Neutrophil (primary cell): ENCODE results near the gene POLR3B.

ENCODE experiments used
- H3K27ac ChIP-seq: fragments of 200-600 bp; sonication (generic); 2 replicates; pipeline ENCODE4 v1.5.1; 2016; ENCODE audit warnings: mild to moderate bottlenecking, moderate library complexity
- H3K27me3 ChIP-seq: fragments of 200-600 bp; sonication (generic); 2 replicates; pipeline ENCODE4 v1.6.0; 2016; ENCODE audit warnings: mild to moderate bottlenecking
- H3K36me3 ChIP-seq: fragments of 200-600 bp; sonication (generic); 2 replicates; pipeline ENCODE4 v1.5.1; 2017
- H3K4me1 ChIP-seq, 2 experiments: fragments of 200-600 bp in 1 of 2; sonication (generic) in 1 of 2; 1 replicate in 1 of 2; 2 replicates in 1 of 2; pipeline versions ENCODE4 v1.5.1 to v1.6.1; 2013 to 2016; ENCODE audit warnings: low read depth in 1 of 2, low read length in 1 of 2, mild to moderate bottlenecking in 1 of 2, moderate library complexity in 1 of 2; ENCODE audit not compliant: control insufficient read depth in 1 of 2, insufficient read depth in 1 of 2
- H3K4me3 ChIP-seq, 2 experiments: fragments of 200-600 bp in 1 of 2; sonication (generic) in 1 of 2; 1 replicate in 1 of 2; 2 replicates in 1 of 2; pipeline ENCODE4 v1.5.1; 2013 to 2016; ENCODE audit warnings: low read depth in 1 of 2, low read length in 1 of 2, mild to moderate bottlenecking in 1 of 2, moderate library complexity in 1 of 2
- H3K9me3 ChIP-seq: fragments of 200-600 bp; sonication (generic); 2 replicates; pipeline ENCODE4 v1.5.1; 2016
- CTCF ChIP-seq: fragments of 200-600 bp; sonication (generic); IDR thresholded peaks from 2 replicates; pipeline ENCODE4 v1.5.1; 2016; ENCODE audit warnings: antibody characterized with exemption

POLR3B gene

GRCh38 chr12:106434526-106434925, 77.0 kb downstream of the POLR3B start:
- peaks cover 73% of the 10 kb centered on the region for H3K36me3 ChIP-seq
- H3K27ac ChIP-seq, result no peak overlapping the region
- H3K4me1 ChIP-seq, result no peaks in the 10 kb centered on the region
- no peak overlapping the region for H3K4me3 ChIP-seq
- H3K9me3 ChIP-seq, result no peaks in the 10 kb centered on the region
- TF ChIP-seq CTCF, result no peak
- no peaks in the 10 kb centered on the region for H3K27me3 ChIP-seq

- Histone ChIP-seq H3K36me3 (peaks cover 67% of the 10 kb centered on the region), H3K27ac (no peak overlapping the region), H3K4me3 (no peak overlapping the region), H3K9me3 (no peaks in the 10 kb centered on the region), H3K27me3 (no peaks in the 10 kb centered on the region), H3K4me1 (no peaks in the 10 kb centered on the region)
- TF ChIP-seq CTCF, result no peak
Measured at GRCh38 chr12:106436164-106436563, 78.6 kb downstream of the POLR3B start.

- H3K9me3 ChIP-seq, result no peaks in the 10 kb centered on the region
- no peaks in the 10 kb centered on the region for H3K4me1 ChIP-seq
- TF ChIP-seq CTCF, result no peak
- H3K27me3 ChIP-seq, result no peaks in the 10 kb centered on the region
- no peak overlapping the region for H3K27ac ChIP-seq
- H3K36me3 ChIP-seq, result peaks cover 37% of the 10 kb centered on the region
- H3K4me3 ChIP-seq, result no peak overlapping the region
Measured at GRCh38 chr12:106442575-106442974, 85.0 kb downstream of the POLR3B start.

- H3K27me3 ChIP-seq, result no peaks in the 10 kb centered on the region
- no peak overlapping the region for H3K27ac ChIP-seq
- H3K36me3 ChIP-seq, result peaks cover 18% of the 10 kb centered on the region
Measured at GRCh38 chr12:106445053-106445452, 87.5 kb downstream of the POLR3B start.

GRCh38 chr12:106445959-106446358, 88.4 kb downstream of the POLR3B start:
- Histone ChIP-seq H3K27me3 (no peaks in the 10 kb centered on the region), H3K4me1 (no peaks in the 10 kb centered on the region), H3K36me3 (peaks cover 14% of the 10 kb centered on the region), H3K9me3 (no peaks in the 10 kb centered on the region), H3K4me3 (no peak overlapping the region), H3K27ac (no peak overlapping the region)
- no peak for TF ChIP-seq CTCF

More at GRCh38 chr12:106445053-106445452, 87.5 kb downstream of the POLR3B start:
- no peak for TF ChIP-seq CTCF
- no peaks in the 10 kb centered on the region for H3K9me3 ChIP-seq
- no peak overlapping the region for H3K4me3 ChIP-seq
- H3K4me1 ChIP-seq, result no peaks in the 10 kb centered on the region
